ENCODE data around the gene SLC39A9. TPM values are rescaled to one million over a fixed set of nuclear protein-coding genes. Genes with fewer than 3 reads are reported as not detected.
"Not testable (repeated sequence)": the region's sequence is repeated elsewhere in the genome, so short reads cannot be mapped to it uniquely, and the experiment has no call there.

SLC39A9 gene
- total and polyA plus RNA-seq, 8 donors: 13.2 to 40.2 (median 28.6) TPM

DNA sequence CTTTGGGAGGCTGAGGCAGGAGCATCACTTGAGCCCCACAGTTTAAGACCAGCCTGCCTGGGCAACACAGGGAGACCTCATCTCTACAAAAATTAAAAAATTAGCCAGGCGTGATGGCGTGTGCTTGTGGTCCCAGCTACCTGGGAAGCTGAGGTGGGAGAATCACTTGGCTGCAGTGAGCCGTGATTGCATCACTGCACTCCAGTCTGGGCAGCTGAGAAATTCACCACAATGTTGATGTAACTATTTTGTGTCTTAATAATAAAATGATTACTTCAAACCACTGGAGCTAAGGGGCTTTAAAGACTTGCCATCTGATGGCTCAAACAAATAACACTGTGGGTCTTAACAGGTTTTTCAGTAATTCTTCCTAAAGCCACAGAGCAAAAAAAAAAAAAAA, 11.2 kb upstream of the SLC39A9 start:
- FAIRE-seq: no peak
- ATAC-seq: no peak
- intact Hi-C loops (cut with DNase I): no loop called here
- TF ChIP-seq, protein P1, sequence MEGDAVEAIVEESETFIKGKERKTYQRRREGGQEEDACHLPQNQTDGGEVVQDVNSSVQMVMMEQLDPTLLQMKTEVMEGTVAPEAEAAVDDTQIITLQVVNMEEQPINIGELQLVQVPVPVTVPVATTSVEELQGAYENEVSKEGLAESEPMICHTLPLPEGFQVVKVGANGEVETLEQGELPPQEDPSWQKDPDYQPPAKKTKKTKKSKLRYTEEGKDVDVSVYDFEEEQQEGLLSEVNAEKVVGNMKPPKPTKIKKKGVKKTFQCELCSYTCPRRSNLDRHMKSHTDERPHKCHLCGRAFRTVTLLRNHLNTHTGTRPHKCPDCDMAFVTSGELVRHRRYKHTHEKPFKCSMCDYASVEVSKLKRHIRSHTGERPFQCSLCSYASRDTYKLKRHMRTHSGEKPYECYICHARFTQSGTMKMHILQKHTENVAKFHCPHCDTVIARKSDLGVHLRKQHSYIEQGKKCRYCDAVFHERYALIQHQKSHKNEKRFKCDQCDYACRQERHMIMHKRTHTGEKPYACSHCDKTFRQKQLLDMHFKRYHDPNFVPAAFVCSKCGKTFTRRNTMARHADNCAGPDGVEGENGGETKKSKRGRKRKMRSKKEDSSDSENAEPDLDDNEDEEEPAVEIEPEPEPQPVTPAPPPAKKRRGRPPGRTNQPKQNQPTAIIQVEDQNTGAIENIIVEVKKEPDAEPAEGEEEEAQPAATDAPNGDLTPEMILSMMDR (IDR thresholded peaks at IDR 0.05): no peak
- Histone ChIP-seq H3K36me3 (peaks cover 5 to 29% (median 12%) of the 10 kb centered on the region in 3 donors), H3K27ac (no peak overlapping the region), H3K4me3 (no peak overlapping the region), H3K27me3 (no peaks in the 10 kb centered on the region), H3K9me3 (no peaks in the 10 kb centered on the region), H3K4me1 (no peaks in the 10 kb centered on the region)
- DNase-seq: no peak
- WGBS, 2 donors: 90 to 91% methylated on average over 3 of the region's 3 CpGs

DNA sequence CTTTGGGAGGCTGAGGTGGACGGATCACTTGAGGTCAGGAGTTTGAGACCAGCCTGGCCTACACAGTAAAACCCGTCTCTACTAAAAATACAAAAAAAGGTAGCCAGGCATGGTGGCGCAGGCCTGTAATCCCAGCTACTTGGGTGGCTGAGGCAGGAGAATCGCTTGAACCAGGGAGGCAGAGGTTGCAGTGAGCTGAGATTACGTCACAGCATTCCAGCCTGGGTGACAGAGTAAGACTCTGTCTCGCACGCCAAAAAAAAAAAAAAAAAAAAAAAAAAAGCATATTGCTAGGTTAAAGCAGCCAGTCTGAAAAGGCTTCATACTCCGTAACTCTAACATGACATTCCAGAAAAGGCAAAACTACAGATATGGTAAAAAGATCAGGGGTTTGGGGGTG, 7.1 kb upstream of the SLC39A9 start:
- H3K4me3 ChIP-seq; FAIRE-seq; intact Hi-C loops (cut with DNase I); ATAC-seq; H3K9me3 ChIP-seq; DNase-seq; H3K27me3 ChIP-seq; H3K27ac ChIP-seq; H3K4me1 ChIP-seq: not testable (repeated sequence)
- peaks cover 2 to 44% (median 22%) of the 10 kb centered on the region in 3 donors for H3K36me3 ChIP-seq
- 90 to 93% methylated on average over 8 of the region's 8 CpGs for WGBS, 2 donors

DNA sequence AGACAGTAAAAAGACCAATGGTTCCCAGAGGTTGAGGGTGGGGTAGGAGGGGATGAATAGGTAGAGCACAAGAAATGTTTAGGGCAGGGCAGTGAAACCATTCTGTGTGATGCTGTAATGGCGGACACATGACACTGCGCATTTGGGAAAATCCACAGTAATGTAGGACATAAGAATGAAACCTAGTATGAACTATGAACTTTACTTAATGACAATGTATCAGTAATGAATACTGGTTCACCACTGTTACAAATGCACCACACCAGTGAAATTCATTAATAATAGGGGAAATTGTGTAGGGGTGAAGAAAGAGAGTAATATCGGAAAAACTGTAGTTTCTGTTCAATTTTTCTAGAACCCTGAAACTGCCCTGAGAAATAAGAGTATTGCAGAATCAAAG, 6.0 kb upstream of the SLC39A9 start:
- Histone ChIP-seq H3K9me3 (no peaks in the 10 kb centered on the region), H3K4me3 (no peak overlapping the region), H3K27me3 (no peaks in the 10 kb centered on the region), H3K4me1 (peaks cover 5 to 9% (median 7%) of the 10 kb centered on the region in 3 donors), H3K36me3 (peaks cover 2 to 34% (median 22%) of the 10 kb centered on the region in 3 donors), H3K27ac (no peak overlapping the region)
- TF ChIP-seq, protein P1 (IDR thresholded peaks at IDR 0.05): no peak
- DNase-seq: no peak
- 96% methylated on average over 3 of the region's 3 CpGs for WGBS, 2 donors
- no peak for FAIRE-seq
- ATAC-seq: no peak
- intact Hi-C loops (cut with DNase I): no loop called here

DNA sequence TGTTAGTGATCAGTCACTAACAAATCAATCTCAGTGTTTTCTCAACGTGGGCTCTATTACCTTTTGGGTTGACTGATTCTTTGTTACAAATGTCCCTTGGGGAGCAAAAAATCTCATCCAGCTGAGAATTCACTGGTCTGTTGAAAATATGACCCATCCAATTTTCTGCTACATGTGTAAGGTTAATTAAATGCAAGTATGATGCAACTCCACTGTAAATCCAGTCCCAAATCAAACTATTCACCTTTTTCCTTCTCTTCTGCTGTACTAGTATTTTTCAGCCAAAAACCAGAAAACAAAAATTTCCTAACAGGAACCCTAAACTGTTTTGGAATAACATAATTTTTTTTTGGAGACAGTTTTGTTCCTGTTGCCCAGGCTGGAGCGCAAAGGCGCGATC, 2.6 kb upstream of the SLC39A9 start:
- no peaks in the 10 kb centered on the region for H3K27me3 ChIP-seq
- ATAC-seq (no peak), DNase-seq (no peak), FAIRE-seq (no peak)
- H3K4me3 ChIP-seq: no peak overlapping the region
- WGBS, 2 donors: 79 to 80% methylated on average over 4 of the region's 4 CpGs
- peaks cover 0 to 34% (median 18%) of the 10 kb centered on the region in 3 donors for H3K36me3 ChIP-seq
- TF ChIP-seq, protein P1 (IDR thresholded peaks at IDR 0.05): no peak
- peaks cover 5 to 15% (median 7%) of the 10 kb centered on the region in 3 donors for H3K4me1 ChIP-seq
- intact Hi-C loops (cut with DNase I): no loop called here
- no peak overlapping the region for H3K27ac ChIP-seq
- no peaks in the 10 kb centered on the region for H3K9me3 ChIP-seq

DNA sequence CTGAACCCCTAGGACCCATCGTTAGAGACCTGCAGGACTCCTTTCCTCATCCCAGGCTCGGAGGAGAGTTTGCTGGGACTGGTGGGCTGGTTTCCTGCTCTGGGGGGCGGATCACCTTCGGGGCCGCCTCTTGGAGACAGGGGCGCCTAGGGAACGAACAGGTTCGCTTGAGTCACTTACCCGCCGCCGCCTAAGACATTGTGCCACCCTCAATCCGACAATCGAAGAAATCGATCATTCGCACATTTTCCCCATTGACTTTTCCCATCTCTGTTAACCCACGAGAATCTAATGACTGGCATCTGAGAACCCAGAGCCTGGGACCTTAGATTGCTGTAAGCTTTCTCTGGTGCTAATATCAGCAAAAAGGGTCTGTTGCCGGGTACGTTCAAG, 322 bp downstream of the SLC39A9 start:
- H3K36me3 ChIP-seq: peaks cover 0 to 12% (median 7%) of the 10 kb centered on the region in 3 donors
- H3K27me3 ChIP-seq: no peaks in the 10 kb centered on the region
- H3K4me1 ChIP-seq: peaks cover 11 to 27% (median 18%) of the 10 kb centered on the region in 3 donors
- ATAC-seq (no peak), FAIRE-seq (no peak), DNase-seq (no peak)
- TF ChIP-seq, protein P1 (IDR thresholded peaks at IDR 0.05): no peak
- H3K9me3 ChIP-seq: no peaks in the 10 kb centered on the region
- intact Hi-C loops (cut with DNase I): no loop called here
- H3K27ac ChIP-seq: peak overlapping the region; percentile 76 to 90 (median 83)
- H3K4me3 ChIP-seq: peak overlapping the region; percentile 53 to 90 (median 74)
- 1% methylated on average over 18 of the region's 18 CpGs for WGBS, 2 donors

Data from pancreas (tissue), 10 donors.